HepG2 (cell line): Measurements from ENCODE around the gene PCDHGA2. TPM values are rescaled to one million over a fixed set of nuclear protein-coding genes. Genes with fewer than 3 reads are reported as not detected.
A peak's percentile ranks its signal among the peaks of the same experiment; 100 is the strongest.

Experiments used
- CBX5 ChIP-seq: sonication (generic); formaldehyde crosslinking; IDR thresholded peaks from 2 replicates; pipeline ENCODE4 v1.4.0; 2020; ENCODE audit warnings: missing genetic modification reagents, borderline replicate concordance
- DR1 ChIP-seq: sonication (generic); formaldehyde crosslinking; IDR thresholded peaks from 2 replicates; pipeline ENCODE4 v1.8.0; 2021; ENCODE audit warnings: mild to moderate bottlenecking, missing genetic modification reagents, inconsistent platforms
- IRF2 ChIP-seq: IDR thresholded peaks from 2 replicates; pipeline ENCODE4 v1.6.1; 2018; ENCODE audit warnings: missing genetic modification reagents, missing compliant biosample characterization
- IRX3 ChIP-seq: sonication (generic); formaldehyde crosslinking; IDR thresholded peaks from 2 replicates; pipeline ENCODE4 v1.8.1; 2023; ENCODE audit warnings: mild to moderate bottlenecking, low read depth, missing genetic modification reagents, borderline replicate concordance
- MIER2 ChIP-seq: IDR thresholded peaks from 2 replicates; pipeline ENCODE4 v1.6.1; 2016; ENCODE audit warnings: missing biosample characterization, missing genetic modification reagents
- PCBP1 ChIP-seq: fragments of 200-400 bp; formaldehyde crosslinking; IDR thresholded peaks from 2 replicates; pipeline ENCODE4 v1.6.1; 2017; ENCODE audit warnings: mild to moderate bottlenecking, low read depth, low read length, borderline replicate concordance
- RBM22 ChIP-seq: fragments of 200-400 bp; formaldehyde crosslinking; optimal IDR thresholded peaks from 2 replicates; pipeline ENCODE3; 2017; ENCODE audit warnings: mild to moderate bottlenecking, low read length, moderate library complexity
- SMAD9 ChIP-seq: sonication (generic); formaldehyde crosslinking; IDR thresholded peaks from 2 replicates; pipeline ENCODE4 v1.5.1; 2020; ENCODE audit warnings: mild to moderate bottlenecking, missing genetic modification reagents
- TBP ChIP-seq: sonication (generic); formaldehyde crosslinking; IDR thresholded peaks from 2 replicates; pipeline ENCODE4 v1.5.0; 2020; ENCODE audit warnings: missing genetic modification reagents
- THYN1 ChIP-seq: sonication (generic); formaldehyde crosslinking; IDR thresholded peaks from 2 replicates; pipeline ENCODE4 v1.8.1; 2023; ENCODE audit warnings: low read depth, mild to moderate bottlenecking, moderate library complexity, missing genetic modification reagents, borderline replicate concordance
- TRIM22 ChIP-seq: fragments of 450-650 bp; IDR thresholded peaks from 2 replicates; pipeline ENCODE4 v1.6.1; 2017
- ZFP90 ChIP-seq: sonication (generic); formaldehyde crosslinking; IDR thresholded peaks from 2 replicates; pipeline ENCODE4 v1.8.0; 2022; ENCODE audit warnings: missing genetic modification reagents, mild to moderate bottlenecking, inconsistent platforms, borderline replicate concordance
- ZNF432 ChIP-seq: sonication (generic); formaldehyde crosslinking; IDR thresholded peaks from 2 replicates; pipeline ENCODE4 v1.5.0; 2020; ENCODE audit warnings: missing genetic modification reagents, mild to moderate bottlenecking, borderline replicate concordance
- ZNF556 ChIP-seq: sonication (generic); formaldehyde crosslinking; IDR thresholded peaks from 2 replicates; pipeline ENCODE4 v1.4.0; 2020; ENCODE audit warnings: mild to moderate bottlenecking, missing genetic modification reagents, borderline replicate concordance
- ZNF629 ChIP-seq: sonication (generic); formaldehyde crosslinking; conservative IDR thresholded peaks from 2 replicates; pipeline ENCODE4 v1.5.0; 2020; ENCODE audit warnings: missing genetic modification reagents
- ZNF687 ChIP-seq: sonication (generic); formaldehyde crosslinking; IDR thresholded peaks from 2 replicates; pipeline ENCODE4 v1.5.1; 2020; ENCODE audit warnings: mild to moderate bottlenecking, missing genetic modification reagents, moderate library complexity
- ZNF75D ChIP-seq: sonication (generic); formaldehyde crosslinking; IDR thresholded peaks from 2 replicates; pipeline ENCODE4 v1.8.1; 2023; ENCODE audit warnings: missing genetic modification reagents, mild to moderate bottlenecking, borderline replicate concordance
- ZNF781 ChIP-seq: sonication (generic); formaldehyde crosslinking; IDR thresholded peaks from 2 replicates; pipeline ENCODE4 v1.5.1; 2020; ENCODE audit warnings: borderline replicate concordance, mild to moderate bottlenecking, missing genetic modification reagents; ENCODE audit errors: not compliant biosample characterization
- polyA plus RNA-seq, 8 experiments: library from polyadenylated mRNA; depleted of rRNA in 3 of 8; stranded (reverse) in 7 of 8; unstranded in 1 of 8; fragments of >200 nt; fragmentation: Illumina TruSeq in 4 of 8; extraction: Trizol in 4 of 8; gene quantifications; 2 replicates each; pipeline versions ENCODE4 v1.2.1 to v1.2.3, GENCODE V29; 2011 to 2016; ENCODE audit warnings: low read depth in 4 of 8, missing spikeins in 1 of 8, mixed read lengths in 1 of 8; ENCODE audit not compliant: insufficient read depth in 1 of 8
- total RNA-seq, 5 experiments: library from RNA; depleted of rRNA; stranded (reverse); fragments of >200 nt; fragmentation: Illumina TruSeq; extraction: Trizol; gene quantifications; 2 replicates each; pipeline ENCODE4 v1.2.3, GENCODE V29; 2016; ENCODE audit warnings: low read depth in 1 of 5

PCDHGA2 gene
- total and polyA plus RNA-seq, 2 of the 13 experiments (the other 11 are each of a cell fraction or from before 2014, with no cell fraction given) = 0.04 to 0.11 TPM

- TF ChIP-seq ZNF629 (CRISPR knock-in tag) (no peak), THYN1 (CRISPR knock-in tag) (no peak), ZNF781 (CRISPR knock-in tag) (peak; percentile 88), ZNF687 (CRISPR knock-in tag) (peak; percentile 96), MIER2 (CRISPR knock-in tag) (no peak), TBP (no peak), RBM22 (no peak), PCBP1 (0 out of 2 replicates have a peak, but pooled peaks have one; percentile 53), ZNF556 (CRISPR knock-in tag) (peak; percentile 74; the same call in 1 of the 2 replicates), ZFP90 (CRISPR knock-in tag) (no peak; the same call in 1 of the 2 replicates), DR1 (CRISPR knock-in tag) (peak; percentile 52; the same call in 1 of the 2 replicates), TRIM22 (no peak), ZNF75D (CRISPR knock-in tag) (peak; percentile 71; the same call in 1 of the 2 replicates), SMAD9 (CRISPR knock-in tag) (no peak), IRF2 (peak; percentile 63; the same call in 1 of the 2 replicates), CBX5 (CRISPR knock-in tag) (peak; percentile 26; the same call in 1 of the 2 replicates), ZNF432 (CRISPR knock-in tag) (no peak), IRX3 (CRISPR knock-in tag) (peak; percentile 83; the same call in 1 of the 2 replicates)
Observed at GRCh38 chr5:141320225-141321169, 18.1 kb upstream of the PCDHGA2 start, which contains the start of gene TAF7 (continued).
